HCT116 (cell line): ENCODE measurements around the gene LY86. TPM values are rescaled to one million over a fixed set of nuclear protein-coding genes. Genes with fewer than 3 reads are reported as not detected.

Experiments used
- ATAC-seq: fragments of 200-7000 bp; cut with Tn5 transposase; 2 replicates; pipeline ENCODE4 v1.9.1; 2020; ENCODE audit warnings: mild to moderate bottlenecking, moderate library complexity
- BruUV-seq: library from RNA; stranded (reverse); fragments of 400-500 nt; replicated peaks from 2 replicates; lab custom pipeline; 2021; lab: Mats Ljungman, UMichigan
- CTCF ChIA-PET: fragments of 300-600 bp; sonication (Branson Sonifier 250); formaldehyde crosslinking; loops from one replicate; lab custom pipeline; 2021; ENCODE audit warnings: antibody characterized with exemption; lab: Charles Lee
- POLR2A ChIA-PET: fragments of 300-600, 350-600 bp; sonication (Branson Sonifier 250); formaldehyde crosslinking; loops from one replicate; lab custom pipeline; 2021; ENCODE audit warnings: antibody characterized with exemption; lab: Charles Lee
- RAD21 ChIA-PET, 2 experiments: fragments of 300-600 bp; sonication (Branson Sonifier 250); formaldehyde crosslinking; loops; one replicate each; lab custom pipeline; 2023; ENCODE audit warnings: low total read pairs in 2 of 2; ENCODE audit not compliant: uncharacterized antibody in 2 of 2, unreplicated experiment in 2 of 2, low non-redundant PET in 1 of 2; lab: Charles Lee
- DNase-seq: peaks from one replicate; pipeline ENCODE4 v3.0.0-alpha.2; 2010; ENCODE audit warnings: low read depth, low spot score
- H2AFZ ChIP-seq: fragments of 200-600 bp; shearing (Covaris generic), sonication (generic); 2 replicates; pipeline ENCODE4 v1.6.1; 2017; ENCODE audit warnings: low read depth, mixed run types, mixed read lengths, antibody characterized with exemption, low read length; ENCODE audit not compliant: poor library complexity, severe bottlenecking
- H3K27ac ChIP-seq: 2 replicates; pipeline ENCODE4 v1.5.1; 2012; ENCODE audit warnings: low read depth, low read length
- H3K27me3 ChIP-seq: fragments of 200-600 bp; sonication (generic); 2 replicates; pipeline ENCODE4 v1.6.1; 2016; ENCODE audit warnings: mixed run types, low read length, mixed read lengths; ENCODE audit not compliant: insufficient read depth
- H3K36me3 ChIP-seq, 2 experiments: fragments of 200-500 bp in 1 of 2; fragments of 200-600 bp in 1 of 2; sonication (Bioruptor generic) in 1 of 2; sonication (generic) in 1 of 2; 2 replicates each; pipeline versions ENCODE4 v1.5.1 to v1.6.1; 2014 to 2016; ENCODE audit warnings: low read length in 2 of 2, inconsistent platforms in 1 of 2, mixed read lengths in 1 of 2, mixed run types in 1 of 2; ENCODE audit not compliant: insufficient read depth in 2 of 2, control insufficient read depth in 1 of 2
- H3K4me1 ChIP-seq, 2 experiments: fragments of 200-600 bp in 1 of 2; sonication (generic) in 1 of 2; 2 replicates each; pipeline versions ENCODE4 v1.5.1 to v1.6.1; 2012 to 2017; ENCODE audit warnings: low read length in 2 of 2, inconsistent platforms in 1 of 2, mild to moderate bottlenecking in 1 of 2, mixed read lengths in 1 of 2, mixed run types in 1 of 2, moderate library complexity in 1 of 2; ENCODE audit not compliant: insufficient read depth in 2 of 2, control insufficient read depth in 1 of 2
- H3K4me2 ChIP-seq: fragments of 200-600 bp; sonication (generic); 2 replicates; pipeline ENCODE4 v1.6.1; 2017; ENCODE audit warnings: mixed run types, low read length, mixed read lengths
- H3K4me3 ChIP-seq, 2 experiments: fragments of 200-600 bp in 1 of 2; sonication (generic) in 1 of 2; replicated peaks in 1 of 2; 2 replicates each; pipeline ENCODE4 v1.5.1; 2011 to 2016; ENCODE audit warnings: low read length in 2 of 2, control low read depth in 1 of 2, low read depth in 1 of 2, mild to moderate bottlenecking in 1 of 2, mixed read lengths in 1 of 2, mixed run types in 1 of 2
- H3K79me2 ChIP-seq: fragments of 200-600 bp; sonication (generic); 2 replicates; pipeline ENCODE4 v1.6.1; 2017; ENCODE audit warnings: mild to moderate bottlenecking, mixed run types, low read length, moderate library complexity, mixed read lengths; ENCODE audit not compliant: insufficient read depth
- H3K9ac ChIP-seq: fragments of 200-600 bp; sonication (generic); 2 replicates; pipeline ENCODE4 v1.6.1; 2016; ENCODE audit warnings: low read length, mixed read lengths
- H3K9me2 ChIP-seq: fragments of 200-600 bp; sonication (generic), shearing (Covaris generic); 2 replicates; pipeline ENCODE4 v1.6.1; 2017; ENCODE audit warnings: mixed run types, mild to moderate bottlenecking, moderate library complexity; ENCODE audit not compliant: insufficient read depth
- H3K9me3 ChIP-seq, 2 experiments: fragments of 200-500 bp in 1 of 2; fragments of 200-600 bp in 1 of 2; sonication (Bioruptor generic) in 1 of 2; sonication (generic) in 1 of 2; 2 replicates each; pipeline ENCODE4 v1.6.1; 2014 to 2017; ENCODE audit warnings: low read length in 2 of 2, mixed read lengths in 2 of 2, inconsistent platforms in 1 of 2, low read depth in 1 of 2, mild to moderate bottlenecking in 1 of 2, mixed run types in 1 of 2, moderate library complexity in 1 of 2; ENCODE audit not compliant: control insufficient read depth in 1 of 2, insufficient read depth in 1 of 2
- H4K20me1 ChIP-seq: fragments of 200-600 bp; sonication (generic), shearing (Covaris generic); 2 replicates; pipeline ENCODE4 v1.6.1; 2017; ENCODE audit warnings: mixed run types, mild to moderate bottlenecking, moderate library complexity; ENCODE audit not compliant: insufficient read depth
- ATF3 ChIP-seq: IDR thresholded peaks from 2 replicates; pipeline ENCODE4 v1.6.1; 2012
- CBX3 ChIP-seq: IDR thresholded peaks from 2 replicates; pipeline ENCODE4 v1.6.1; 2012; ENCODE audit warnings: low read depth
- CTCF ChIP-seq, 3 experiments: fragments of 200-600 bp in 1 of 3; sonication (generic) in 1 of 3; IDR thresholded peaks in 2 of 3; conservative IDR thresholded peaks in 1 of 3; 2 replicates each; pipeline ENCODE4 v1.5.1; 2012 to 2017; ENCODE audit warnings: low read depth in 2 of 3, low read length in 2 of 3, antibody characterized with exemption in 1 of 3, borderline replicate concordance in 1 of 3, control low read depth in 1 of 3, mild to moderate bottlenecking in 1 of 3, mixed read lengths in 1 of 3, mixed run types in 1 of 3, moderate library complexity in 1 of 3; ENCODE audit not compliant: insufficient read depth in 1 of 3
- EGR1 ChIP-seq: IDR thresholded peaks from 2 replicates; pipeline ENCODE4 v1.6.1; 2012; ENCODE audit warnings: low read depth
- EZH2phosphoT487 ChIP-seq: fragments of 200-600 bp; IDR thresholded peaks from 2 replicates; pipeline ENCODE4 v1.6.1; 2018; ENCODE audit warnings: antibody characterized with exemption, borderline replicate concordance
- FOSL1 ChIP-seq: IDR thresholded peaks from 2 replicates; pipeline ENCODE4 v1.6.1; 2012; ENCODE audit warnings: low read depth
- JUND ChIP-seq: IDR thresholded peaks from 2 replicates; pipeline ENCODE4 v1.6.1; 2012
- MAX ChIP-seq: IDR thresholded peaks from 2 replicates; pipeline ENCODE4 v1.6.1; 2012
- POLR2A ChIP-seq: IDR thresholded peaks from 2 replicates; pipeline ENCODE4 v1.7.0; 2011; ENCODE audit warnings: borderline replicate concordance; ENCODE audit not compliant: insufficient read depth, insufficient read length; ENCODE audit errors: extremely low read depth
- RAD21 ChIP-seq: IDR thresholded peaks from 2 replicates; pipeline ENCODE4 v1.6.1; 2012; ENCODE audit warnings: low read depth, mild to moderate bottlenecking
- REST ChIP-seq: IDR thresholded peaks from 2 replicates; pipeline ENCODE4 v1.6.1; 2012; ENCODE audit warnings: low read depth
- SP1 ChIP-seq: IDR thresholded peaks from 2 replicates; pipeline ENCODE4 v1.6.1; 2012; ENCODE audit warnings: low read depth
- SRF ChIP-seq: IDR thresholded peaks from 2 replicates; pipeline ENCODE4 v1.6.1; 2012; ENCODE audit warnings: low read depth
- intact Hi-C: fragments of 100-400 bp; cut with micrococcal nuclease; formaldehyde crosslinking; loops from 2 replicates; pipeline ENCODE4 v1.10.0; 2022
- total RNA-seq: library from RNA; stranded (reverse); gene quantifications from one replicate; pipeline ENCODE4 v1.2.1, GENCODE V29; 2021; ENCODE audit not compliant: unreplicated experiment

The LY86 gene
- total RNA-seq, 1 experiment from 2014 or later, result not detected

GRCh38 chr6:6616656-6617055, 28.1 kb downstream of the LY86 start:
- Histone ChIP-seq H4K20me1 (no peaks in the 10 kb centered on the region), H3K4me3 (no peak overlapping the region), H3K27ac (no peak overlapping the region), H3K27me3 (peaks cover 3% of the 10 kb centered on the region; the same call in 1 of the 2 replicates), H3K9ac (no peak overlapping the region), H2AFZ (no peak overlapping the region), H3K4me1 (no peaks in the 10 kb centered on the region), H3K79me2 (no peaks in the 10 kb centered on the region), H3K9me2 (no peaks in the 10 kb centered on the region), H3K4me2 (no peak overlapping the region), H3K36me3 (no peaks in the 10 kb centered on the region)
- intact Hi-C loops, result no loop called here
- DNase-seq (no peak), ATAC-seq (no peak)
- CTCF ChIA-PET, result no interaction called here
- POLR2A ChIA-PET, result no interaction called here
- RAD21 ChIA-PET, result no interaction called here
- TF ChIP-seq SRF (no peak), POLR2A (no peak), CBX3 (no peak), FOSL1 (no peak), SP1 (no peak), MAX (no peak), ATF3 (no peak), CTCF (IDR thresholded peaks at IDR 0.05 in 2 of 3, conservative IDR thresholded peaks at IDR 0.05 in 1 of 3; ENCODE audit: borderline replicate concordance in 1 of 3, insufficient read depth in 1 of 3, low read depth in 2 of 3, low read length in 2 of 3) (no peak), EGR1 (no peak), JUND (no peak), REST (no peak), RAD21 (no peak), EZH2phosphoT487 (no peak)
- TF ChIP-seq, all 23 proteins: peak for 0
- H3K9me3 ChIP-seq, result no peaks in the 10 kb centered on the region
- no TSS peak for BruUV-seq
